ENCODE measurements around the gene CERS6.

DNA sequence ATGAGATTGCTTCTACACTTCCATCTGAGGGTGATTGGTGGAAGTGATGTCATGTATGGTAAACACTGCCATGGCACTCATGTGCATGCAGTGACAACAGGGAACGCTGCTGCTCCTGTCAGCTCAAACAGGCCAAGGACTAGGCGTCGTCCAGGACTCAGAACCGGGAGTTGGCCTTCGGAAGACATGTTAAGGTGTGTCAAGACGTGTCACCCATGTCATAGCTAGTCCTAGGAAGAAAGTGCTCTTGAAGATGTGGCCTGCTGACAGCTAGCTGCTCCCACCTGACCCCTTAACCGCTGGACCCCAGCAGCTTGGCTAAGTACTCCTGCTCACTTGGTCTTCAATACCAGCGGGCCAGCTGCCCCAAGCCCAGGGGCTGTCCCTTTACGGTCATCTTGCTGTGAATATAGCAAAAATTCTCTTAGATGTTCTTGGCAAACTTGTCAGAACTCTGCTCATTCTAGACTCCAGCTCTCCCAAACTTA is 340.1 kb downstream of the CERS6 start:
- TF ChIP-seq, protein P1, sequence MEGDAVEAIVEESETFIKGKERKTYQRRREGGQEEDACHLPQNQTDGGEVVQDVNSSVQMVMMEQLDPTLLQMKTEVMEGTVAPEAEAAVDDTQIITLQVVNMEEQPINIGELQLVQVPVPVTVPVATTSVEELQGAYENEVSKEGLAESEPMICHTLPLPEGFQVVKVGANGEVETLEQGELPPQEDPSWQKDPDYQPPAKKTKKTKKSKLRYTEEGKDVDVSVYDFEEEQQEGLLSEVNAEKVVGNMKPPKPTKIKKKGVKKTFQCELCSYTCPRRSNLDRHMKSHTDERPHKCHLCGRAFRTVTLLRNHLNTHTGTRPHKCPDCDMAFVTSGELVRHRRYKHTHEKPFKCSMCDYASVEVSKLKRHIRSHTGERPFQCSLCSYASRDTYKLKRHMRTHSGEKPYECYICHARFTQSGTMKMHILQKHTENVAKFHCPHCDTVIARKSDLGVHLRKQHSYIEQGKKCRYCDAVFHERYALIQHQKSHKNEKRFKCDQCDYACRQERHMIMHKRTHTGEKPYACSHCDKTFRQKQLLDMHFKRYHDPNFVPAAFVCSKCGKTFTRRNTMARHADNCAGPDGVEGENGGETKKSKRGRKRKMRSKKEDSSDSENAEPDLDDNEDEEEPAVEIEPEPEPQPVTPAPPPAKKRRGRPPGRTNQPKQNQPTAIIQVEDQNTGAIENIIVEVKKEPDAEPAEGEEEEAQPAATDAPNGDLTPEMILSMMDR (IDR thresholded peaks at IDR 0.05), result no peak
- no peak for TF ChIP-seq ZFX (IDR thresholded peaks at IDR 0.05; ENCODE audit: borderline replicate concordance)

Data from 22Rv1 (cell line).